Upper lobe of left lung (tissue), 6 donors: ENCODE measurements around the gene PGM2L1. TPM values are rescaled to one million over a fixed set of nuclear protein-coding genes. Genes with fewer than 3 reads are reported as not detected.

Experiments
- ATAC-seq, 2 donors: fragments of 200-7000 bp; cut with Tn5 transposase; one replicate each; pipeline ENCODE4 v1.9.1; 2022; ENCODE audit warnings: mild to moderate bottlenecking in 2 of 2, moderate library complexity in 2 of 2; ENCODE audit not compliant: low FRiP score in 2 of 2
- DNase-seq, 2 donors: peaks; one replicate each; pipeline ENCODE4 v3.0.0-alpha.2; 2019 to 2020
- H3K27ac ChIP-seq, 4 donors: fragments of 200-600 bp; sonication (generic); one replicate each; pipeline ENCODE4 v1.5.1; 2016 to 2019
- H3K27me3 ChIP-seq, 4 donors: fragments of 200-600 bp; sonication (generic); one replicate each; pipeline ENCODE4 v1.5.1; 2017 to 2019
- H3K36me3 ChIP-seq, 4 donors: fragments of 200-600 bp; sonication (generic); one replicate each; pipeline ENCODE4 v1.5.1; 2016 to 2019
- H3K4me1 ChIP-seq, 4 donors: fragments of 200-600 bp; sonication (generic); one replicate each; pipeline ENCODE4 v1.5.1; 2018 to 2019
- H3K4me3 ChIP-seq, 4 donors: fragments of 200-600 bp; sonication (generic); one replicate each; pipeline ENCODE4 v1.5.1; 2017 to 2019; ENCODE audit warnings: mild to moderate bottlenecking in 2 of 4, moderate library complexity in 1 of 4
- H3K9me3 ChIP-seq, 4 donors: fragments of 200-600 bp; sonication (generic); one replicate each; pipeline ENCODE4 v1.5.1; 2018 to 2019
- EP300 ChIP-seq, 4 donors: sonication (generic); formaldehyde crosslinking; IDR thresholded peaks; one replicate each; pipeline ENCODE4 v1.5.1; 2017; ENCODE audit warnings: antibody characterized with exemption in 4 of 4, control low read depth in 2 of 4
- POLR2A ChIP-seq, 4 donors: fragments of 450-650 bp; IDR thresholded peaks; one replicate each; pipeline ENCODE4 v1.5.1; 2016 to 2017; ENCODE audit warnings: antibody characterized with exemption in 4 of 4, mild to moderate bottlenecking in 2 of 4
- POLR2AphosphoS5 ChIP-seq, 2 donors: sonication (generic); formaldehyde crosslinking; IDR thresholded peaks; one replicate each; pipeline ENCODE4 v1.5.1; 2017; ENCODE audit warnings: antibody characterized with exemption in 2 of 2
- WGBS, 2 donors: methylation state at CpG; one replicate each; pipeline ENCODE4 v1.1.5; 2017 to 2018; 5-methylcytosine and 5-hydroxymethylcytosine counted together
- total RNA-seq, 6 donors: library from RNA; depleted of rRNA in 4 of 6; stranded (reverse); fragments of >200 nt in 4 of 6; gene quantifications; one replicate each; pipeline versions ENCODE4 v1.1.0 to v1.2.1, GENCODE V29; 2016 to 2021
- TF ChIP-seq, protein P1 (sequence below), 6 experiments: fragments of 450-650 bp in 4 of 6; fragments of 200-600 bp in 2 of 6; sonication (generic) in 2 of 6; IDR thresholded peaks; one replicate each; pipeline ENCODE4 v1.5.1; 2016 to 2019; ENCODE audit warnings: antibody characterized with exemption in 6 of 6
- donor health status: DM: no; HTN: no; CAD: no; lungs with moderate emphysema.
- donor health status: DM: no; HTN: yes; CAD: no; lungs with severe emphysema.

The PGM2L1 gene
- total RNA-seq, 6 donors from 2014 or later = 1.0 to 8.8 (median 5.8) TPM

DNA sequence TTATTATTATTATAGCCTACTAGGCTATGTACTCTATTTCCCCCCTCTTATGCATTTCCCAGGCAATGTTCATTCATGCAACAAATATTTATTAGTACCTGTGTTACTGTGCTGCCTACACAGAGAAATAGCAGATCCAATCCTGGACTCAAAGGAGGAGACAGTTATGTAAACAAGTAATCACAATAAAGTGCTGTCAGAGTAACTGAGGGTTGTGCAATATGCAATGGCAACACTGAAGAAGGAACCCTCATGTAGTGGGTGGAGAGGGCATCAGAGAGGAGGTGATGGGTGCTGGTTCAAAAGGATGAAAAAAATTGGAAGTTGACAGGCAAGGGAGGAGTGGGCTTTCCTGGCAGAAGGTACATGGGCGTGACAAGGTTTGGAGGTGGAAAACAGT, 85.9 kb downstream of the PGM2L1 start:
- H3K27me3 ChIP-seq = peaks cover 0 to 13% (median 0%) of the 10 kb centered on the region in 4 donors
- WGBS, 2 donors = 83 to 96% methylated on average over 1 of the region's 1 CpG
- H3K27ac ChIP-seq = no peak overlapping the region
- H3K4me1 ChIP-seq = peaks cover 8 to 13% (median 11%) of the 10 kb centered on the region in 4 donors
- TF ChIP-seq EP300 (IDR thresholded peaks at IDR 0.05) (no peak), POLR2AphosphoS5 (IDR thresholded peaks at IDR 0.05) (no peak), POLR2A (IDR thresholded peaks at IDR 0.05) (no peak)
- TF ChIP-seq, protein P1, sequence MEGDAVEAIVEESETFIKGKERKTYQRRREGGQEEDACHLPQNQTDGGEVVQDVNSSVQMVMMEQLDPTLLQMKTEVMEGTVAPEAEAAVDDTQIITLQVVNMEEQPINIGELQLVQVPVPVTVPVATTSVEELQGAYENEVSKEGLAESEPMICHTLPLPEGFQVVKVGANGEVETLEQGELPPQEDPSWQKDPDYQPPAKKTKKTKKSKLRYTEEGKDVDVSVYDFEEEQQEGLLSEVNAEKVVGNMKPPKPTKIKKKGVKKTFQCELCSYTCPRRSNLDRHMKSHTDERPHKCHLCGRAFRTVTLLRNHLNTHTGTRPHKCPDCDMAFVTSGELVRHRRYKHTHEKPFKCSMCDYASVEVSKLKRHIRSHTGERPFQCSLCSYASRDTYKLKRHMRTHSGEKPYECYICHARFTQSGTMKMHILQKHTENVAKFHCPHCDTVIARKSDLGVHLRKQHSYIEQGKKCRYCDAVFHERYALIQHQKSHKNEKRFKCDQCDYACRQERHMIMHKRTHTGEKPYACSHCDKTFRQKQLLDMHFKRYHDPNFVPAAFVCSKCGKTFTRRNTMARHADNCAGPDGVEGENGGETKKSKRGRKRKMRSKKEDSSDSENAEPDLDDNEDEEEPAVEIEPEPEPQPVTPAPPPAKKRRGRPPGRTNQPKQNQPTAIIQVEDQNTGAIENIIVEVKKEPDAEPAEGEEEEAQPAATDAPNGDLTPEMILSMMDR (IDR thresholded peaks at IDR 0.05) = no peak
- H3K9me3 ChIP-seq = peaks cover 3 to 12% (median 8%) of the 10 kb centered on the region in 4 donors
- DNase-seq (no peak), ATAC-seq (peak in 1 of 2 donors; percentile 43)
- no peak overlapping the region for H3K4me3 ChIP-seq
- no peaks in the 10 kb centered on the region for H3K36me3 ChIP-seq

DNA sequence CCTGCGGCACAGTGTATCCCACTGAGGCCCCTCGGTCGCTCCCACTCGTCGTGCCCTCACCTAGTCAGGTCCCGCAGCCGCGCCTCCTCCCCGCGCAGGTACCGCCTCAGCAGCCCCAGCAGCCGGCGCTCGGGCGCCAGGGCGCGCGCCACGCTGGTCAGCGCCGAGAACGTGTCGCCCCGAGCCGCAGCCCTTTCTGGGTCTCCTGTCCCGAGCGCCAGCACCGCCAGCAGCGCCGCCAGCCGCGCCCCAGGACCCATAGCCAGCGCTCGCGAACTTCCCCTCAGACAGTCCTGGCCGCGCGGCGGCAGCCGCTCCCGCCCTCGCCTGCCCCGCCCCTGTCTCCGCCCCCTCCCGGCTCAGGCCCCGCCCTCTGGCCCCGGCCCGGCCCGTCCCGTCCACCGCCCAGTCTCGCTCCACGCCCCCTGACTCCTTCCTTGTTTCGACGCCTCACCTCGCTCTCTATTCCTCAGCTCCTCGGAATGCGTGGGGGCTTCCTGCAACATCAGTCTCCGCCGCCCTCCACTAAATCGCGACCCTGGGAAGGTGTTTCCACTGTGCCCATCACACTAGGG, 86.8 kb downstream of the PGM2L1 start, which contains the start of gene P4HA3:
TSS of gene P4HA3 (minus strand) at position 289 of the 575 bp plus-strand sequence. CDS start at position 260, 29 bp downstream.
- Histone ChIP-seq H3K4me3 (peak within 1 kb of the TSS; percentile 22 to 55 (median 47)), H3K36me3 (no peaks in the 10 kb centered on the region), H3K4me1 (peaks cover 8 to 13% (median 11%) of the 10 kb centered on the region in 4 donors), H3K9me3 (peaks cover 0 to 6% (median 2%) of the 10 kb centered on the region in 4 donors), H3K27me3 (peaks cover 0 to 13% (median 0%) of the 10 kb centered on the region in 4 donors), H3K27ac (no peak within 1 kb of the TSS)
- ATAC-seq (peak; percentile 85 to 97), DNase-seq (peak; percentile 69 to 95)
- 12 to 19% methylated on average over 16 to 49 of the region's 62 CpGs for WGBS, 2 donors
- TF ChIP-seq, protein P1 (IDR thresholded peaks at IDR 0.05) = peak in 1 of 6 experiments; percentile 5
- no peak for TF ChIP-seq POLR2A (IDR thresholded peaks at IDR 0.05)

DNA sequence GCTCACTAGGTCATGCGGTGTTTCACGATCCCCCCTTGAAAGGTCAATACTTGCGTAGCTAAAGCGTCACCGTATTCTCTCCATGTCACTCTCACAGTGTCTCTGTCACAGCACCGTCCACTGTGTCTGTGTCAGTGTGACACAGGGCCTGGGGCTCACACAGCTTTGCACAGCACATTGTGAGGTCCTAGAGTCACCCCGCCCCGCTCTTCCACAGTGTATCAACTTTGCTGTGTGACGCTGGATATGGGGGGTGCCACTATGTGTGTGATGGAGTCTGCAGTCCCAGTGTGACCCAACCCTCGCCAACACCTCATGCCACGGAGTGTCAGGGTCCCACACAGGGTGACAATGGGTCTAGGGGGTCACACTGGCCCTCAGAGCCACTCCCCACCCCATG, 87.4 kb downstream of the PGM2L1 start:
- WGBS, 2 donors = 75 to 84% methylated on average over 9 to 11 of the region's 11 CpGs
- H3K27ac ChIP-seq = no peak overlapping the region
- peaks cover 0 to 13% (median 0%) of the 10 kb centered on the region in 4 donors for H3K27me3 ChIP-seq
- H3K9me3 ChIP-seq = peaks cover 0 to under 1% (median 0%) of the 10 kb centered on the region in 4 donors
- H3K36me3 ChIP-seq = no peaks in the 10 kb centered on the region
- H3K4me3 ChIP-seq = peak overlapping the region in 3 of 4 donors; percentile 39 to 55 (median 55)
- peaks cover 8 to 13% (median 11%) of the 10 kb centered on the region in 4 donors for H3K4me1 ChIP-seq
- ATAC-seq = peak in 1 of 2 donors; percentile 8
- no peak for DNase-seq
- TF ChIP-seq EP300 (IDR thresholded peaks at IDR 0.05) = no peak
- no peak for TF ChIP-seq POLR2A (IDR thresholded peaks at IDR 0.05)
- no peak for TF ChIP-seq POLR2AphosphoS5 (IDR thresholded peaks at IDR 0.05)
- TF ChIP-seq, protein P1 (IDR thresholded peaks at IDR 0.05) = no peak

DNA sequence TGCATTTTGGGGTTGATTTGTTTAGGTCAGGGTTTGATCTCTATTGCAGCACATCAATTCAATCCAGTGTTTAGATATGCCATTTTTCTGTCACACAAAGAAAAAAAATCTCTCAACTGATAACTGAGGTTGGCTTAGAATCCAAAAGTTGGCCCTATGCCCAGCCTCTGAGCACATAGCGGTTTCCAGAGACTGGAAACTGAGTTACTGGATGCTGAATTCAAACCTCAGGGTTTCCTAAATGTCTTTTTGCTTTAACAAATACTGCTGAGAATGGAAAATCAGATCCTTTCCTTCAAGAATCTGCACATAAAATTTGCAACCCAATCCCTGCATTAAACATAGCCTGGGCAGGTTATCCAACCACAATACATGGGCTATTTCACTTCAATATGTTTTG, 90.8 kb downstream of the PGM2L1 start:
- no peak overlapping the region for H3K4me3 ChIP-seq
- WGBS, 2 donors = 22 to 29% methylated on average over 1 of the region's 1 CpG
- DNase-seq (no peak), ATAC-seq (no peak)
- TF ChIP-seq EP300 (IDR thresholded peaks at IDR 0.05) = no peak
- TF ChIP-seq POLR2AphosphoS5 (IDR thresholded peaks at IDR 0.05) = no peak
- no peak for TF ChIP-seq POLR2A (IDR thresholded peaks at IDR 0.05)
- TF ChIP-seq, protein P1 (IDR thresholded peaks at IDR 0.05) = no peak
- H3K36me3 ChIP-seq = no peaks in the 10 kb centered on the region
- H3K27me3 ChIP-seq = peaks cover 0 to 13% (median 0%) of the 10 kb centered on the region in 4 donors
- peaks cover 8 to 13% (median 11%) of the 10 kb centered on the region in 4 donors for H3K4me1 ChIP-seq
- no peak overlapping the region for H3K27ac ChIP-seq
- H3K9me3 ChIP-seq = no peaks in the 10 kb centered on the region
